PC-3 (cell line): ENCODE data around the gene CRYAA.
"Not testable (repeated sequence)": the region's sequence is repeated elsewhere in the genome, so short reads cannot be mapped to it uniquely, and the experiment has no call there.

ENCODE experiments used
- EZH2 ChIP-seq: fragments of 300-600 bp; sonication (generic); IDR thresholded peaks from one replicate; pipeline ENCODE4 v1.6.1; 2017; ENCODE audit warnings: antibody characterized with exemption, mild to moderate bottlenecking, low read length; ENCODE audit not compliant: unreplicated experiment
- EZH2phosphoT487 ChIP-seq: fragments of 300-600 bp; sonication (generic); IDR thresholded peaks from 2 replicates; pipeline ENCODE4 v1.6.1; 2018; ENCODE audit warnings: mild to moderate bottlenecking, antibody characterized with exemption, low read length, borderline replicate concordance
- TF ChIP-seq, protein P1 (sequence below): fragments of 300-600 bp; sonication (generic); conservative IDR thresholded peaks from 2 replicates; pipeline ENCODE4 v1.5.1; 2017; ENCODE audit warnings: antibody characterized with exemption, low read depth, mild to moderate bottlenecking, low read length

DNA sequence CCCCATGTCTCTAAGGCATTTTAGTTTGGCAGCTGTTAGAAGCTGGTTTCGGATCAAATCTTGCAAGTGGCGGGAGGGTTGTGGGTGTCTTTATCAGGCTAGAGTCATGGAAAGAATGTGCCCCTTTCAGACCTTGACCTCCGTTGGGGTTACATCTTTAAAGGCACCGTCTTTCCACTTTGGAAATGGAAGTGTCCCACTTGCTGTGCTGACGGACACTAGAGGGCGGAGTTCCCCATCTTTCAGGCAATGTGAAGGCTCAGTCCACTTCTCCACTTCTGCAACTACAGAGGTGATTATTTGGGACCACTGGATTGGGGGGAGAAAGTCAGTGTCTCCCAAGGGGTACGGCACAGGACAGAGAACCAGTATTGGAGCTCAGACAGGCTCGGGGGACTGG is 29.9 kb upstream of the CRYAA start:
- TF ChIP-seq, protein P1, sequence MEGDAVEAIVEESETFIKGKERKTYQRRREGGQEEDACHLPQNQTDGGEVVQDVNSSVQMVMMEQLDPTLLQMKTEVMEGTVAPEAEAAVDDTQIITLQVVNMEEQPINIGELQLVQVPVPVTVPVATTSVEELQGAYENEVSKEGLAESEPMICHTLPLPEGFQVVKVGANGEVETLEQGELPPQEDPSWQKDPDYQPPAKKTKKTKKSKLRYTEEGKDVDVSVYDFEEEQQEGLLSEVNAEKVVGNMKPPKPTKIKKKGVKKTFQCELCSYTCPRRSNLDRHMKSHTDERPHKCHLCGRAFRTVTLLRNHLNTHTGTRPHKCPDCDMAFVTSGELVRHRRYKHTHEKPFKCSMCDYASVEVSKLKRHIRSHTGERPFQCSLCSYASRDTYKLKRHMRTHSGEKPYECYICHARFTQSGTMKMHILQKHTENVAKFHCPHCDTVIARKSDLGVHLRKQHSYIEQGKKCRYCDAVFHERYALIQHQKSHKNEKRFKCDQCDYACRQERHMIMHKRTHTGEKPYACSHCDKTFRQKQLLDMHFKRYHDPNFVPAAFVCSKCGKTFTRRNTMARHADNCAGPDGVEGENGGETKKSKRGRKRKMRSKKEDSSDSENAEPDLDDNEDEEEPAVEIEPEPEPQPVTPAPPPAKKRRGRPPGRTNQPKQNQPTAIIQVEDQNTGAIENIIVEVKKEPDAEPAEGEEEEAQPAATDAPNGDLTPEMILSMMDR = not testable (repeated sequence)
- TF ChIP-seq EZH2phosphoT487, EZH2: not testable (repeated sequence)
